K562 (cell line): ENCODE results near the gene TRAF3IP3. TPM values are rescaled to one million over a fixed set of nuclear protein-coding genes. Genes with fewer than 3 reads are reported as not detected.

Experiments
- BDP1 ChIP-seq: IDR thresholded peaks from 3 replicates; pipeline ENCODE4 v1.6.1; 2011; ENCODE audit not compliant: insufficient read length, insufficient read depth
- BRD9 ChIP-seq: fragments of 450-650 bp; IDR thresholded peaks from 2 replicates; pipeline ENCODE4 v1.6.1; 2018; ENCODE audit warnings: low read depth; ENCODE audit not compliant: partially characterized antibody
- C11orf30 ChIP-seq: fragments of 450-650 bp; IDR thresholded peaks from 2 replicates; pipeline ENCODE4 v1.6.1; 2016; ENCODE audit warnings: low read depth, mild to moderate bottlenecking
- CAMTA2 ChIP-seq: fragments of 250-450 bp; sonication (Bioruptor Pico); conservative IDR thresholded peaks from 2 replicates; pipeline ENCODE4 v1.5.1; 2022
- DMBX1 ChIP-seq: fragments of 250-450 bp; sonication (Bioruptor Pico); IDR thresholded peaks from 2 replicates; pipeline ENCODE4 v1.8.0; 2022; ENCODE audit warnings: inconsistent platforms, mild to moderate bottlenecking, moderate library complexity, borderline replicate concordance
- DNMT1 ChIP-seq: fragments of 450-650 bp; IDR thresholded peaks from 2 replicates; pipeline ENCODE4 v1.6.1; 2016; ENCODE audit warnings: antibody characterized with exemption, mild to moderate bottlenecking
- GTF2F1 ChIP-seq: IDR thresholded peaks from 2 replicates; pipeline ENCODE4 v1.6.1; 2011; ENCODE audit warnings: low read depth, low read length, improper control_type of control experiment
- JUN ChIP-seq, 2 experiments: sonication (generic) in 1 of 2; formaldehyde crosslinking in 1 of 2; IDR thresholded peaks; 2 replicates each; pipeline versions ENCODE4 v1.6.1 to v1.8.0; 2012 to 2022; ENCODE audit warnings: borderline replicate concordance in 2 of 2, mild to moderate bottlenecking in 2 of 2, improper control_type of control experiment in 1 of 2, low read depth in 1 of 2, low read length in 1 of 2, missing genetic modification reagents in 1 of 2
- JUNB ChIP-seq: fragments of 450-650 bp; formaldehyde crosslinking; conservative IDR thresholded peaks from 2 replicates; pipeline ENCODE4 v1.4.0; 2020; ENCODE audit warnings: mild to moderate bottlenecking
- KDM5B ChIP-seq: fragments of 200-600 bp; sonication (generic); IDR thresholded peaks from 2 replicates; pipeline ENCODE4 v1.6.1; 2012; ENCODE audit warnings: low read depth, mild to moderate bottlenecking, moderate library complexity, low read length, control low read depth, inconsistent platforms; ENCODE audit not compliant: insufficient replicate concordance
- MEIS2 ChIP-seq: fragments of 450-650 bp; IDR thresholded peaks from 2 replicates; pipeline ENCODE4 v1.6.1; 2014; ENCODE audit warnings: mild to moderate bottlenecking; ENCODE audit not compliant: partially characterized antibody
- NFE2 ChIP-seq: IDR thresholded peaks from 2 replicates; pipeline ENCODE4 v1.6.1; 2014; ENCODE audit warnings: antibody characterized with exemption, low read depth
- POLR2H ChIP-seq: IDR thresholded peaks from 2 replicates; pipeline ENCODE4 v1.6.1; 2016; ENCODE audit warnings: missing genetic modification characterization, low read depth, mild to moderate bottlenecking, control low read depth, missing compliant biosample characterization, moderate library complexity
- RBFOX2 ChIP-seq: fragments of 200-400 bp; formaldehyde crosslinking; IDR thresholded peaks from 2 replicates; pipeline ENCODE4 v1.6.1; 2017; ENCODE audit warnings: low read depth, mild to moderate bottlenecking, low read length, moderate library complexity
- RFX7 ChIP-seq: fragments of 250-450 bp; sonication (Bioruptor Pico); IDR thresholded peaks from 2 replicates; pipeline ENCODE4 v1.5.1; 2021; ENCODE audit warnings: mild to moderate bottlenecking
- ZBTB8A ChIP-seq: fragments of 450-650 bp; IDR thresholded peaks from 2 replicates; pipeline ENCODE4 v1.6.1; 2018; ENCODE audit warnings: mild to moderate bottlenecking, moderate library complexity; ENCODE audit not compliant: partially characterized antibody
- ZNF143 ChIP-seq: sonication (generic); formaldehyde crosslinking; IDR thresholded peaks from 2 replicates; pipeline ENCODE4 v1.9.0; 2022; ENCODE audit warnings: mild to moderate bottlenecking, missing genetic modification reagents
- ZNF584 ChIP-seq: fragments of 200-800 bp; sonication (Bioruptor generic); IDR thresholded peaks from 2 replicates; pipeline ENCODE4 v1.6.1; 2016; ENCODE audit warnings: low read depth, mild to moderate bottlenecking, missing genetic modification characterization, missing compliant biosample characterization
- ZNF695 ChIP-seq: fragments of 450-650 bp; formaldehyde crosslinking; IDR thresholded peaks from 2 replicates; pipeline ENCODE4 v1.4.0; 2020; ENCODE audit warnings: mild to moderate bottlenecking, moderate library complexity
- ZNF76 ChIP-seq: fragments of 250-450 bp; sonication (Bioruptor Pico); IDR thresholded peaks from 2 replicates; pipeline ENCODE4 v1.4.0; 2020; ENCODE audit warnings: mild to moderate bottlenecking, moderate library complexity, borderline replicate concordance
- ZNF785 ChIP-seq: fragments of 250-450 bp; sonication (Bioruptor Pico); IDR thresholded peaks from 2 replicates; pipeline ENCODE4 v1.4.0; 2020; ENCODE audit warnings: mild to moderate bottlenecking
- polyA plus RNA-seq, 8 experiments: library from polyadenylated mRNA; depleted of rRNA in 4 of 8; stranded (reverse) in 5 of 8; unstranded in 3 of 8; fragments of >200 nt; fragmentation: Nextera tagmentation in 2 of 8; fragmentation: Illumina TruSeq in 1 of 8; extraction: Ambion mirVana in 2 of 8; extraction: Trizol in 1 of 8; gene quantifications; 2 replicates each; pipeline versions ENCODE4 v1.2.1 to v1.2.3, GENCODE V29; 2011 to 2014; ENCODE audit warnings: inconsistent platforms in 1 of 8, missing spikeins in 1 of 8
- total RNA-seq, 7 experiments: library from RNA; depleted of rRNA in 6 of 7; stranded (reverse); fragments of >200 nt in 6 of 7; fragmentation: Illumina TruSeq in 2 of 7; extraction: Trizol in 2 of 7; gene quantifications; 2 replicates each; pipeline versions ENCODE4 v1.2.1 to v1.2.3, GENCODE V29; 2011 to 2021; ENCODE audit warnings: low replicate concordance in 1 of 7
- TF ChIP-seq, protein P1 (sequence below), 2 experiments: fragments of 450-650 bp; IDR thresholded peaks; 2 replicates each; pipeline ENCODE4 v1.6.1; 2018; ENCODE audit warnings: mild to moderate bottlenecking in 2 of 2, low read depth in 1 of 2; ENCODE audit not compliant: partially characterized antibody in 2 of 2
- TF ChIP-seq, protein P2 (sequence below), 2 experiments: fragments of 250-450 bp in 1 of 2; fragments of 450-650 bp in 1 of 2; sonication (Bioruptor Pico) in 1 of 2; IDR thresholded peaks; 2 replicates each; pipeline versions ENCODE4 v1.6.1 to v1.8.0; 2016 to 2021; ENCODE audit warnings: mild to moderate bottlenecking in 2 of 2, moderate library complexity in 2 of 2, missing compliant biosample characterization in 1 of 2, missing genetic modification characterization in 1 of 2

TRAF3IP3 gene
- total and polyA plus RNA-seq, 9 of the 15 experiments (the other 6 are each of a cell fraction or from before 2014, with no cell fraction given) = 0.06 to 1.1 (median 0.31) TPM

GRCh38 chr1:209805875-209806760 lies 50.3 kb downstream of the TRAF3IP3 start, which contains the start of gene IRF6 (continued):
- TF ChIP-seq ZBTB8A (no peak), JUNB (no peak), DMBX1 (CRISPR knock-in tag) (0 out of 2 replicates have a peak, but pooled peaks have one; percentile 29), JUN (IDR thresholded peaks at IDR 0.05; ENCODE audit: borderline replicate concordance, low read depth, low read length) (no peak), JUN (CRISPR knock-in tag; IDR thresholded peaks at IDR 0.05; ENCODE audit: borderline replicate concordance) (no peak), ZNF695 (CRISPR knock-in tag) (no peak), ZNF143 (CRISPR knock-in tag) (no peak), ZNF785 (CRISPR knock-in tag) (no peak), ZNF76 (CRISPR knock-in tag) (no peak), RFX7 (CRISPR knock-in tag) (no peak), NFE2 (no peak), CAMTA2 (CRISPR knock-in tag) (no peak), BDP1 (no peak), ZNF584 (no peak), KDM5B (peak; percentile 77), C11orf30 (no peak), MEIS2 (no peak), RBFOX2 (peak; percentile 80), POLR2H (tag) (peak; percentile 58; the same call in 1 of the 2 replicates), DNMT1 (no peak), GTF2F1 (no peak), BRD9 (peak; percentile 48)
- TF ChIP-seq, protein P1, sequence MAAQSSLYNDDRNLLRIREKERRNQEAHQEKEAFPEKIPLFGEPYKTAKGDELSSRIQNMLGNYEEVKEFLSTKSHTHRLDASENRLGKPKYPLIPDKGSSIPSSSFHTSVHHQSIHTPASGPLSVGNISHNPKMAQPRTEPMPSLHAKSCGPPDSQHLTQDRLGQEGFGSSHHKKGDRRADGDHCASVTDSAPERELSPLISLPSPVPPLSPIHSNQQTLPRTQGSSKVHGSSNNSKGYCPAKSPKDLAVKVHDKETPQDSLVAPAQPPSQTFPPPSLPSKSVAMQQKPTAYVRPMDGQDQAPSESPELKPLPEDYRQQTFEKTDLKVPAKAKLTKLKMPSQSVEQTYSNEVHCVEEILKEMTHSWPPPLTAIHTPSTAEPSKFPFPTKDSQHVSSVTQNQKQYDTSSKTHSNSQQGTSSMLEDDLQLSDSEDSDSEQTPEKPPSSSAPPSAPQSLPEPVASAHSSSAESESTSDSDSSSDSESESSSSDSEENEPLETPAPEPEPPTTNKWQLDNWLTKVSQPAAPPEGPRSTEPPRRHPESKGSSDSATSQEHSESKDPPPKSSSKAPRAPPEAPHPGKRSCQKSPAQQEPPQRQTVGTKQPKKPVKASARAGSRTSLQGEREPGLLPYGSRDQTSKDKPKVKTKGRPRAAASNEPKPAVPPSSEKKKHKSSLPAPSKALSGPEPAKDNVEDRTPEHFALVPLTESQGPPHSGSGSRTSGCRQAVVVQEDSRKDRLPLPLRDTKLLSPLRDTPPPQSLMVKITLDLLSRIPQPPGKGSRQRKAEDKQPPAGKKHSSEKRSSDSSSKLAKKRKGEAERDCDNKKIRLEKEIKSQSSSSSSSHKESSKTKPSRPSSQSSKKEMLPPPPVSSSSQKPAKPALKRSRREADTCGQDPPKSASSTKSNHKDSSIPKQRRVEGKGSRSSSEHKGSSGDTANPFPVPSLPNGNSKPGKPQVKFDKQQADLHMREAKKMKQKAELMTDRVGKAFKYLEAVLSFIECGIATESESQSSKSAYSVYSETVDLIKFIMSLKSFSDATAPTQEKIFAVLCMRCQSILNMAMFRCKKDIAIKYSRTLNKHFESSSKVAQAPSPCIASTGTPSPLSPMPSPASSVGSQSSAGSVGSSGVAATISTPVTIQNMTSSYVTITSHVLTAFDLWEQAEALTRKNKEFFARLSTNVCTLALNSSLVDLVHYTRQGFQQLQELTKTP (IDR thresholded peaks at IDR 0.05; ENCODE audit: low read depth in 1 of 2, partially characterized antibody in 2 of 2) = peak; percentile 71 to 76
- TF ChIP-seq, protein P2, sequence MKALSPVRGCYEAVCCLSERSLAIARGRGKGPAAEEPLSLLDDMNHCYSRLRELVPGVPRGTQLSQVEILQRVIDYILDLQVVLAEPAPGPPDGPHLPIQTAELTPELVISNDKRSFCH (CRISPR knock-in tag; IDR thresholded peaks at IDR 0.05) = no peak
- TF ChIP-seq, protein P2 (tag; IDR thresholded peaks at IDR 0.05) = peak; percentile 69; the same call in 1 of the 2 replicates
